ENCODE data around the gene WBP1L.
"Not testable (repeated sequence)": the region's sequence is repeated elsewhere in the genome, so short reads cannot be mapped to it uniquely, and the experiment has no call there.

Gene WBP1L

GRCh38 chr10:102714621-102715455 is 28.9 kb upstream of the WBP1L start, which contains the start of gene SFXN2:
Gene SFXN2 (plus strand): TSS chr10:102714636. CDS start chr10:102726637, 12,001 bp downstream.
- DNase-seq (ENCODE audit: insufficient read length, low spot score) = no peak
- peak; percentile 29; the same call in 1 of the 2 replicates for TF ChIP-seq POLR2A (IDR thresholded peaks at IDR 0.05; ENCODE audit: low read depth, low read length)
- no peak for FAIRE-seq

GRCh38 chr10:102715880-102716279 is 27.9 kb upstream of the WBP1L start:
- FAIRE-seq (no peak), DNase-seq (ENCODE audit: insufficient read length, low spot score) (no peak)
- TF ChIP-seq POLR2A (IDR thresholded peaks at IDR 0.05; ENCODE audit: low read depth, low read length) = no peak

- not testable (repeated sequence) for FAIRE-seq; DNase-seq (ENCODE audit: insufficient read length, low spot score)
Observed at GRCh38 chr10:102716900-102717565, 26.7 kb upstream of the WBP1L start.

- FAIRE-seq (no peak), DNase-seq (ENCODE audit: insufficient read length, low spot score) (no peak)
- no peak for TF ChIP-seq POLR2A (IDR thresholded peaks at IDR 0.05; ENCODE audit: low read depth, low read length)
Observed at GRCh38 chr10:102718220-102718619, 25.5 kb upstream of the WBP1L start.

- no peak for DNase-seq (ENCODE audit: insufficient read length, low spot score)
- TF ChIP-seq POLR2A (IDR thresholded peaks at IDR 0.05; ENCODE audit: low read depth, low read length) = no peak
- no peak for FAIRE-seq
Observed at GRCh38 chr10:102720337-102720736, 23.4 kb upstream of the WBP1L start.

- FAIRE-seq = no peak
- TF ChIP-seq POLR2A (IDR thresholded peaks at IDR 0.05; ENCODE audit: low read depth, low read length) = no peak
Observed at GRCh38 chr10:102720775-102721301, 22.9 kb upstream of the WBP1L start.

GRCh38 chr10:102721954-102722353 is 21.8 kb upstream of the WBP1L start:
- no peak for DNase-seq (ENCODE audit: insufficient read length, low spot score)
- no peak for TF ChIP-seq POLR2A (IDR thresholded peaks at IDR 0.05; ENCODE audit: low read depth, low read length)
- FAIRE-seq = no peak

More at GRCh38 chr10:102720775-102721301, 22.9 kb upstream of the WBP1L start:
- DNase-seq (ENCODE audit: insufficient read length, low spot score) = no peak

- DNase-seq (ENCODE audit: insufficient read length, low spot score) (no peak), FAIRE-seq (no peak)
- TF ChIP-seq POLR2A (IDR thresholded peaks at IDR 0.05; ENCODE audit: low read depth, low read length) = no peak
Observed at GRCh38 chr10:102723989-102724388, 19.8 kb upstream of the WBP1L start.

- FAIRE-seq (no peak), DNase-seq (ENCODE audit: insufficient read length, low spot score) (peak; percentile 51)
- TF ChIP-seq POLR2A (IDR thresholded peaks at IDR 0.05; ENCODE audit: low read depth, low read length) = no peak
Observed at GRCh38 chr10:102726274-102726673, 17.5 kb upstream of the WBP1L start.

GRCh38 chr10:102727037-102727818 is 16.5 kb upstream of the WBP1L start:
- TF ChIP-seq POLR2A (IDR thresholded peaks at IDR 0.05; ENCODE audit: low read depth, low read length) = no peak
- DNase-seq (ENCODE audit: insufficient read length, low spot score) (no peak), FAIRE-seq (no peak)

GRCh38 chr10:102729029-102730026 is 14.4 kb upstream of the WBP1L start:
- FAIRE-seq = no peak
- no peak for TF ChIP-seq POLR2A (IDR thresholded peaks at IDR 0.05; ENCODE audit: low read depth, low read length)
- DNase-seq (ENCODE audit: insufficient read length, low spot score) = peak; percentile 73

- TF ChIP-seq POLR2A (IDR thresholded peaks at IDR 0.05; ENCODE audit: low read depth, low read length) = no peak
- DNase-seq (ENCODE audit: insufficient read length, low spot score) = no peak
- no peak for FAIRE-seq
Observed at GRCh38 chr10:102731222-102731800, 12.4 kb upstream of the WBP1L start.

Data from H54 (cell line).